Heart right ventricle (tissue), 16 donors: ENCODE results near the gene ACTG2. TPM values are rescaled to one million over a fixed set of nuclear protein-coding genes. Genes with fewer than 3 reads are reported as not detected.

Source experiments
- ATAC-seq, 8 donors: fragments of 200-7000 bp; cut with Tn5 transposase; one replicate each; pipeline ENCODE4 v1.9.1; 2020; ENCODE audit warnings: mild to moderate bottlenecking in 8 of 8, moderate library complexity in 8 of 8, moderate number of reproducible peaks in 1 of 8
- DNase-seq, 2 donors: peaks; one replicate each; pipeline ENCODE4 v3.0.0-alpha.2; 2020
- H3K27ac ChIP-seq, 10 donors: fragments of 200-600 bp; sonication (generic) in 2 of 10; one replicate each; pipeline versions ENCODE4 v1.5.0 to v1.8.0; 2020 to 2022; ENCODE audit warnings: mild to moderate bottlenecking in 3 of 10
- H3K27me3 ChIP-seq, 7 donors: fragments of 200-600 bp; one replicate each; pipeline ENCODE4 v1.8.0; 2021 to 2022; ENCODE audit warnings: mild to moderate bottlenecking in 2 of 7
- H3K36me3 ChIP-seq, 9 donors: fragments of 200-600 bp; sonication (generic) in 1 of 9; one replicate each; pipeline versions ENCODE4 v1.5.0 to v1.8.0; 2020 to 2022; ENCODE audit warnings: mild to moderate bottlenecking in 2 of 9
- H3K4me1 ChIP-seq, 9 donors: fragments of 200-600 bp; sonication (generic) in 1 of 9; one replicate each; pipeline versions ENCODE4 v1.5.0 to v1.8.0; 2020 to 2022; ENCODE audit warnings: mild to moderate bottlenecking in 4 of 9
- H3K4me3 ChIP-seq, 10 donors: fragments of 200-600 bp; sonication (generic) in 2 of 10; one replicate each; pipeline versions ENCODE4 v1.5.0 to v1.8.0; 2020 to 2022; ENCODE audit warnings: mild to moderate bottlenecking in 7 of 10, moderate library complexity in 2 of 10
- H3K9me3 ChIP-seq, 11 donors: fragments of 200-600 bp in 10 of 11; sonication (generic) in 2 of 11; one replicate each; pipeline versions ENCODE4 v1.5.0 to v1.8.0; 2013 to 2022; ENCODE audit warnings: mild to moderate bottlenecking in 2 of 11, control low read depth in 1 of 11, moderate library complexity in 1 of 11
- CTCF ChIP-seq, 9 donors: fragments of 200-600 bp; sonication (generic) in 2 of 9; IDR thresholded peaks; one replicate each; pipeline versions ENCODE4 v1.5.0 to v1.8.0; 2021 to 2022; ENCODE audit warnings: antibody characterized with exemption in 9 of 9, mild to moderate bottlenecking in 5 of 9, moderate library complexity in 1 of 9
- WGBS, 2 donors: extraction: QIAGEN DNeasy Blood & Tissue Kit; methylation state at CpG; one replicate each; pipeline ENCODE4 v1.1.7; 2013; ENCODE audit warnings: inconsistent platforms in 1 of 2; 5-methylcytosine and 5-hydroxymethylcytosine counted together
- intact Hi-C, 10 donors: fragments of 100-400 bp; cut with DNase I; formaldehyde crosslinking; loops; one replicate each; pipeline versions ENCODE4 v1.11.1 to v1.14.2; 2022
- polyA plus RNA-seq, 2 donors: library from polyadenylated mRNA; stranded (reverse); fragments of 200-250 nt; gene quantifications; one replicate each; pipeline ENCODE4 v1.2.3, GENCODE V29; 2013
- total RNA-seq, 10 donors: library from RNA; stranded (reverse); fragmentation: NEBNext Ultra II Directional in 3 of 10; extraction: Animal tissue kit (Norgen Biotek cat#: 25700) in 3 of 10; gene quantifications; one replicate each; pipeline versions ENCODE4 v1.2.1 to v1.2.4, GENCODE V29; 2021 to 2023
- donor health status: Arrhythmogenic right ventricular cardiomyopathy.
- donor health status: ischemic (EF 13 %, LVEDD 7.1; RV severe dilation, severe dysfunction).
- donor health status: healthy with polysubstance abuse.
- donor health status: DM: no; HTN: yes; CAD: no.
- donor health status: DM: no; HTN: no; CAD: no.
- donor health status: ischemic (EF 25% LVEDD 6.9; RV normal size, moderate dysfunction).
- donor health status: ischemic (EF 25% LVEDD 5.7; RV mildly dilated, moderate dysfunction).
- donor health status: healthy.
- donor health status: DM: yes; HTN: yes; CAD: no.
- donor health status: Ischemic cardiomyopathy.
- donor health status: ischemic (EF 35%, LVEDD 5.7; RV mildly dilated, moderate dysfunction).
- donor health status: nonischemic (EF 11% LVEDD 7.7; RV severe dilation, severe dysfunction).
- donor health status: DM: yes; HTN: yes; CAD: no.
- donor health status: PGD.
- donor health status: ischemic (EF 29% LVEDD 5.4; RV normal size, mild dysfunction).
- donor health status: nonischemic (EF 23%, LVEDD 6.1; RV moderate dilation, normal function).

The ACTG2 gene
- total and polyA plus RNA-seq, 12 donors = 0.52 to 44.1 (median 2.0) TPM

- TF ChIP-seq CTCF (IDR thresholded peaks at IDR 0.05) = no peak
- Histone ChIP-seq H3K4me1 (peaks cover 0 to 13% (median 0%) of the 10 kb centered on the region in 9 donors), H3K9me3 (no peaks in the 10 kb centered on the region), H3K36me3 (no peaks in the 10 kb centered on the region), H3K27ac (no peak overlapping the region), H3K4me3 (no peak overlapping the region), H3K27me3 (peaks cover 0 to 9% (median 0%) of the 10 kb centered on the region in 7 donors)
- WGBS, 2 donors = 76 to 92% methylated on average over 6 of the region's 6 CpGs
- DNase-seq (no peak), ATAC-seq (no peak)
- intact Hi-C loops = no loop called here
Observed at GRCh38 chr2:73897934-73898333, 5.1 kb downstream of the ACTG2 start.

- DNase-seq (no peak), ATAC-seq (no peak)
- intact Hi-C loops = no loop called here
- TF ChIP-seq CTCF (IDR thresholded peaks at IDR 0.05) = no peak
- Histone ChIP-seq H3K9me3 (no peaks in the 10 kb centered on the region), H3K4me1 (peaks cover 0 to 13% (median 0%) of the 10 kb centered on the region in 9 donors), H3K36me3 (no peaks in the 10 kb centered on the region), H3K27me3 (peaks cover 0 to 13% (median 0%) of the 10 kb centered on the region in 7 donors), H3K4me3 (no peak overlapping the region), H3K27ac (no peak overlapping the region)
- 79% methylated on average over 8 of the region's 8 CpGs for WGBS, 2 donors
Observed at GRCh38 chr2:73899801-73900336, 7.1 kb downstream of the ACTG2 start.

- H3K27ac ChIP-seq = no peak overlapping the region
- peaks cover 0 to 13% (median 0%) of the 10 kb centered on the region in 7 donors for H3K27me3 ChIP-seq
- no peak for TF ChIP-seq CTCF (IDR thresholded peaks at IDR 0.05)
- WGBS, 2 donors = 81 to 92% methylated on average over 10 of the region's 10 CpGs
- H3K4me3 ChIP-seq = no peak overlapping the region
- H3K4me1 ChIP-seq = peaks cover 0 to 13% (median 0%) of the 10 kb centered on the region in 9 donors
- ATAC-seq = no peak
- no peaks in the 10 kb centered on the region for H3K36me3 ChIP-seq
- DNase-seq = no peak
- no peaks in the 10 kb centered on the region for H3K9me3 ChIP-seq
- intact Hi-C loops = no loop called here
Observed at GRCh38 chr2:73901143-73901542, 8.3 kb downstream of the ACTG2 start.

GRCh38 chr2:73902284-73902683, 9.5 kb downstream of the ACTG2 start:
- no peak overlapping the region for H3K27ac ChIP-seq
- H3K4me1 ChIP-seq = peaks cover 0 to 6% (median 0%) of the 10 kb centered on the region in 9 donors
- H3K27me3 ChIP-seq = peaks cover 0 to 13% (median 0%) of the 10 kb centered on the region in 7 donors
- intact Hi-C loops = no loop called here
- H3K4me3 ChIP-seq = no peak overlapping the region
- no peaks in the 10 kb centered on the region for H3K36me3 ChIP-seq
- no peak for TF ChIP-seq CTCF (IDR thresholded peaks at IDR 0.05)
- H3K9me3 ChIP-seq = no peaks in the 10 kb centered on the region
- DNase-seq (no peak), ATAC-seq (no peak)
- 84 to 85% methylated on average over 4 of the region's 4 CpGs for WGBS, 2 donors
